Astrocyte of the spinal cord (primary cell): ENCODE results near the gene EHMT1.

ENCODE experiments used
- DNase-seq: peaks from one replicate; pipeline ENCODE4 v3.0.0; 2011; ENCODE audit warnings: low read depth, low spot score
- H3K4me3 ChIP-seq: 2 replicates; pipeline ENCODE4 v1.5.1; 2011; ENCODE audit warnings: low read depth, mild to moderate bottlenecking, low read length, moderate library complexity
- CTCF ChIP-seq: IDR thresholded peaks from 2 replicates; pipeline ENCODE4 v1.5.1; 2012; ENCODE audit warnings: low read depth, mild to moderate bottlenecking, low read length, inconsistent platforms
- in situ Hi-C: cut with HindIII; loops from 2 replicates; pipeline ENCODE4 v1.10.0; 2017; ENCODE audit warnings: low sequenced_read_pairs

EHMT1 gene

GRCh38 chr9:137683262-137683864 is 64.6 kb downstream of the EHMT1 start:
- H3K4me3 ChIP-seq: no peak overlapping the region
- no peak for TF ChIP-seq CTCF
- DNase-seq: no peak
- in situ Hi-C loops: no loop called here

- H3K4me3 ChIP-seq: no peak overlapping the region
- DNase-seq: no peak
- no peak for TF ChIP-seq CTCF
- in situ Hi-C loops: no loop called here
Observed at GRCh38 chr9:137685035-137685740, 66.4 kb downstream of the EHMT1 start.

- in situ Hi-C loops: no loop called here
- no peak for TF ChIP-seq CTCF
- DNase-seq: peak; percentile 38
- no peak overlapping the region for H3K4me3 ChIP-seq
Observed at GRCh38 chr9:137685741-137686420, 67.1 kb downstream of the EHMT1 start.

- TF ChIP-seq CTCF: no peak
- in situ Hi-C loops: no loop called here
- no peak overlapping the region for H3K4me3 ChIP-seq
- DNase-seq: no peak
Observed at GRCh38 chr9:137688261-137688660, 69.5 kb downstream of the EHMT1 start.

GRCh38 chr9:137688725-137689124 is 69.9 kb downstream of the EHMT1 start:
- no peak for DNase-seq
- H3K4me3 ChIP-seq: no peak overlapping the region
- no peak for TF ChIP-seq CTCF
- in situ Hi-C loops: no loop called here

- no peak overlapping the region for H3K4me3 ChIP-seq
- in situ Hi-C loops: no loop called here
- DNase-seq: peak; percentile 74
- no peak for TF ChIP-seq CTCF
Observed at GRCh38 chr9:137689745-137690529, 71.1 kb downstream of the EHMT1 start.
